Parathyroid adenoma (tissue), 2 donors: Measurements from ENCODE around the gene ZNF783.
"Not testable (repeated sequence)": the region's sequence is repeated elsewhere in the genome, so short reads cannot be mapped to it uniquely, and the experiment has no call there.

Source experiments
- H2AFZ ChIP-seq: fragments of 300-600 bp; sonication (generic); one replicate; pipeline ENCODE4 v1.7.0; 2017; ENCODE audit warnings: antibody characterized with exemption, mild to moderate bottlenecking
- H3K27ac ChIP-seq: fragments of 300-600 bp; sonication (generic); one replicate; pipeline ENCODE4 v1.7.0; 2017
- H3K27me3 ChIP-seq: fragments of 300-600 bp; sonication (generic); one replicate; pipeline ENCODE4 v1.7.0; 2017; ENCODE audit warnings: low read length; ENCODE audit not compliant: control insufficient read depth, insufficient read depth
- H3K36me3 ChIP-seq: fragments of 300-600 bp; sonication (generic); one replicate; pipeline ENCODE4 v1.7.0; 2017; ENCODE audit warnings: low read length; ENCODE audit not compliant: control insufficient read depth, insufficient read depth
- H3K4me1 ChIP-seq: fragments of 300-600 bp; sonication (generic); one replicate; pipeline ENCODE4 v1.7.0; 2017; ENCODE audit warnings: control low read depth
- H3K4me2 ChIP-seq: fragments of 300-600 bp; sonication (generic); one replicate; pipeline ENCODE4 v1.7.0; 2017; ENCODE audit warnings: low read length
- H3K4me3 ChIP-seq: fragments of 300-600 bp; sonication (generic); one replicate; pipeline ENCODE4 v1.7.0; 2017; ENCODE audit warnings: low read depth, low read length
- H3K79me2 ChIP-seq: fragments of 300-600 bp; sonication (generic); one replicate; pipeline ENCODE4 v1.7.0; 2017; ENCODE audit warnings: control low read depth
- H3K9ac ChIP-seq: fragments of 300-600 bp; sonication (generic); one replicate; pipeline ENCODE4 v1.7.0; 2017; ENCODE audit warnings: mild to moderate bottlenecking
- H3K9me3 ChIP-seq: fragments of 300-600 bp; sonication (generic); one replicate; pipeline ENCODE4 v1.7.0; 2017; ENCODE audit warnings: low read length; ENCODE audit not compliant: control insufficient read depth
- TF ChIP-seq, protein P1 (sequence below): fragments of 300-600 bp; sonication (generic); IDR thresholded peaks from one replicate; pipeline ENCODE4 v1.7.0; 2017; ENCODE audit warnings: antibody characterized with exemption, mild to moderate bottlenecking
- donor health status: primary hyperparathyroidism.

Gene ZNF783

DNA sequence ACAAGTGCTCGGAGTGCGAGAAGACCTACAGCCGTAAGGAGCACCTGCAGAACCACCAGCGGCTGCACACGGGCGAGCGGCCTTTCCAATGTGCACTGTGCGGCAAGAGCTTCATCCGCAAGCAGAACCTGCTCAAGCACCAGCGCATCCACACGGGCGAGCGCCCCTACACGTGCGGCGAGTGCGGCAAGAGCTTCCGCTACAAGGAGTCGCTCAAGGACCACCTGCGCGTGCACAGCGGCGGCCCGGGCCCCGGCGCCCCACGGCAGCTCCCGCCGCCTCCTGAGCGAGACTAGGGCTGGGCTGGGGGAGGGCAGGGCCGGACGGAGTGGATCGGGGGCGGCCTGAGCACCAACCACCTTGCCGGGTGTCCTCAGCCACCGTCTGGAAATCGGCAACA is 37.6 kb upstream of the ZNF783 start:
- Histone ChIP-seq H3K4me2 (no peak overlapping the region), H3K79me2 (no peaks in the 10 kb centered on the region), H3K27me3 (no peaks in the 10 kb centered on the region), H3K27ac (no peak overlapping the region), H2AFZ (no peak overlapping the region), H3K9me3 (no peaks in the 10 kb centered on the region), H3K36me3 (no peaks in the 10 kb centered on the region), H3K9ac (no peak overlapping the region), H3K4me1 (no peaks in the 10 kb centered on the region), H3K4me3 (no peak overlapping the region)
- TF ChIP-seq, protein P1, sequence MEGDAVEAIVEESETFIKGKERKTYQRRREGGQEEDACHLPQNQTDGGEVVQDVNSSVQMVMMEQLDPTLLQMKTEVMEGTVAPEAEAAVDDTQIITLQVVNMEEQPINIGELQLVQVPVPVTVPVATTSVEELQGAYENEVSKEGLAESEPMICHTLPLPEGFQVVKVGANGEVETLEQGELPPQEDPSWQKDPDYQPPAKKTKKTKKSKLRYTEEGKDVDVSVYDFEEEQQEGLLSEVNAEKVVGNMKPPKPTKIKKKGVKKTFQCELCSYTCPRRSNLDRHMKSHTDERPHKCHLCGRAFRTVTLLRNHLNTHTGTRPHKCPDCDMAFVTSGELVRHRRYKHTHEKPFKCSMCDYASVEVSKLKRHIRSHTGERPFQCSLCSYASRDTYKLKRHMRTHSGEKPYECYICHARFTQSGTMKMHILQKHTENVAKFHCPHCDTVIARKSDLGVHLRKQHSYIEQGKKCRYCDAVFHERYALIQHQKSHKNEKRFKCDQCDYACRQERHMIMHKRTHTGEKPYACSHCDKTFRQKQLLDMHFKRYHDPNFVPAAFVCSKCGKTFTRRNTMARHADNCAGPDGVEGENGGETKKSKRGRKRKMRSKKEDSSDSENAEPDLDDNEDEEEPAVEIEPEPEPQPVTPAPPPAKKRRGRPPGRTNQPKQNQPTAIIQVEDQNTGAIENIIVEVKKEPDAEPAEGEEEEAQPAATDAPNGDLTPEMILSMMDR = no peak

DNA sequence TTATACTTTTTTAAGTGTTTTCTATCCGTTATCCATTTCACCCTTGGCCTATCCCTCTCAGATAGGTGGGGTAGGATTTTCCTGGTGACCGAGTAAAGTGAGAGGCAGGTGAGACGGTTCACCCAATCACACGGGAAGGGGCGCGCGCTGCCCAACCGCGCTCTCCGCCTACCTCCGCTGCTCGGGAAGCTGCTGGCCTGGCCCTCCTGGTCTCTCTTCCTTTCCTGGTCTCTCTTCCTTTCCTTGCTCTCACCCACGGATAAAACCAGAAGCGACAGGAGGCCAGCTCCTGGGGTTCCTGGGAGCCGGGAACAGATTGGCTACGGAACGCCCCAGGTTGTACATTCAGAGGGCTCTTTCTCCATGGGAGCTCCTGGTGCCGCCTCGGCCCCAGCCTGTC is 36.9 kb upstream of the ZNF783 start:
- no peak overlapping the region for H3K4me2 ChIP-seq
- TF ChIP-seq, protein P1 = no peak
- no peak overlapping the region for H3K4me3 ChIP-seq

DNA sequence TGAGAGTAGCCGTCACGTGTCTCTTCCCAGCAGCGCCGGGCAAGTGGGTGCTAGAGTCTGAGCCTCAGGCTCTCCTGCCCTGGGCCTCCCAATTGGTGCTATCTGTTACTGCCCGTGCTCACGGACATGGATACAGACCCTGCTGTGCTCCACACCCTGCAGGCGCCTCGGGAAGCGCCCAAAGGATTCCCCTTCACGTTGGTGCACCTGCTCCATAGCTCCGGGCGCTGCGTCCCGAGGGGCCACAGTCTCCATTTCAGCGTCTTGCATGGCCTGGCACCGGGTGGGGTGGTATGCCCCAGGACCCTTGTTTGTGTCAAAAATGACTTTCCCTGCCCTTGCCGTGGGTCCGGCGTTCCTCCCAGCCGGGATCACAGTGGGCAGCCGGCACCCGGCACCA is 36.3 kb upstream of the ZNF783 start:
- no peaks in the 10 kb centered on the region for H3K36me3 ChIP-seq
- TF ChIP-seq, protein P1 = no peak

More for the DNA sequence above, 36.9 kb upstream of the ZNF783 start:
- Histone ChIP-seq H3K79me2 (no peaks in the 10 kb centered on the region), H3K9me3 (no peaks in the 10 kb centered on the region), H3K27me3 (no peaks in the 10 kb centered on the region), H3K36me3 (no peaks in the 10 kb centered on the region), H3K9ac (no peak overlapping the region), H3K4me1 (no peaks in the 10 kb centered on the region), H2AFZ (no peak overlapping the region), H3K27ac (no peak overlapping the region)

DNA sequence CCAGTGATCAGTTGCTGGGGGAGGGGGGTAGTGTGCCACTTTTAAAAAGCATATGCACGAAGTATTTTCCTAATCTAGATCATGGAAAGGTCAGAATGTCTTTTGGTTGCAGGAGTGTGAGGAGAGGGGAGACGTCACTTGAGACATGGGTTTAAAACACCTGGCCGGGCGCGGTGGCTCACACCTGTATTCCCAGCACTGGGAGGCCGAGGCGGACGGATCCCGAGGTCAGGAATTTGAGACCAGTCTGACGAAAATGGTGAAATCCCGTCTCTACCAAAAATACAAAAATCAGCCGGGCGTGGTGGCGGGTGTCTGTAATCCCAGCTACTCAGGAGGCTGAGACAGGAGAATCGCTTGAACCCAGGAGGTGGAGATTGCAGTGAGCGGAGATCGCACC is 35.6 kb upstream of the ZNF783 start:
- not testable (repeated sequence) for H3K79me2 ChIP-seq, H3K27ac ChIP-seq, H3K4me2 ChIP-seq, H3K4me3 ChIP-seq, H3K27me3 ChIP-seq, H3K9ac ChIP-seq, H3K36me3 ChIP-seq, H3K9me3 ChIP-seq, H2AFZ ChIP-seq, H3K4me1 ChIP-seq

More for the DNA sequence above, 36.3 kb upstream of the ZNF783 start:
- no peaks in the 10 kb centered on the region for H3K79me2 ChIP-seq
- H3K4me2 ChIP-seq = no peak overlapping the region
- H3K4me1 ChIP-seq = no peaks in the 10 kb centered on the region
- H3K9me3 ChIP-seq = no peaks in the 10 kb centered on the region
- H3K27ac ChIP-seq = no peak overlapping the region
- H2AFZ ChIP-seq = no peak overlapping the region
- H3K4me3 ChIP-seq = no peak overlapping the region
- no peaks in the 10 kb centered on the region for H3K27me3 ChIP-seq
- no peak overlapping the region for H3K9ac ChIP-seq

DNA sequence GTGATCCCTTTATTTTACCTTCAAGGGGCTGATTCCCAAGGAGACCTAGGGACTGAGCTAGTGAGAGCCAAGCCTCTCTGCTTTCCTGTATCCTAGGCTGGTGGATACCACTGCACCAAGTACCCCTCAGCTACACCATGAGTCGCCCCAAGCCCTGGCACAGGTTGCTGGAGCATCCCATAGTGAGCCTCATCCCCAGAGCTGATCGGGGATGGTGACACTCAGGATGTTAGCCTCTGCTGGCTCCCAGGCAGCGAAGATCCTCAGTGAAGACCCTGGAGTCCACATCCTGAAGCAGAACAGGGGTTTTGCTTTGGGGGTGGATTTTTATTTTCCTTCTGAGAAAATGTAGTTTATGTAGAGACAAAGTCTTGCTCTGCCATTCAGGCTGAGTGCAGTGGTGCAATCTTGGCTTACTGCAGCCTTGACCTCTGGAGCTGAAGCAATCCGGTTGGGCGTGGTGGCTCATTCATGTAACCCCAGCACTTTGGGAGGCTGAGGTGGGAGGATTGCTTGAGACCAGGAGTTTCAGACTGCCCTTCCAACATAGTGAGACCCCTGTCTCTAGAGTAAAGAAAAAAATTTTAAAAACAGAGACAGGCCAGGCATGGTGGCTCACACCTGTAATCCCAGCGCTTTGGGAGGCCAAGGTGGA is 35.0 kb upstream of the ZNF783 start:
- Histone ChIP-seq H3K4me3 (no peak overlapping the region), H3K9ac (no peak overlapping the region), H3K79me2 (no peaks in the 10 kb centered on the region), H3K4me1 (no peaks in the 10 kb centered on the region), H3K9me3 (no peaks in the 10 kb centered on the region), H3K4me2 (no peak overlapping the region), H3K27me3 (no peaks in the 10 kb centered on the region), H3K27ac (no peak overlapping the region), H3K36me3 (no peaks in the 10 kb centered on the region), H2AFZ (no peak overlapping the region)
- TF ChIP-seq, protein P1 = no peak
